Measurements from ENCODE around the gene RAB24. TPM values are rescaled to one million over a fixed set of nuclear protein-coding genes. Genes with fewer than 3 reads are reported as not detected.

The RAB24 gene
- polyA plus RNA-seq, 1 experiment, result 54.7 TPM

- Histone ChIP-seq H3K36me3 (ENCODE audit: control insufficient read depth, insufficient read depth, low read length) (peaks cover 29% of the 10 kb centered on the region), H3K4me3 (ENCODE audit: low read depth, low read length) (no peak overlapping the region), H3K27me3 (ENCODE audit: control insufficient read depth, insufficient read depth, low read length) (no peaks in the 10 kb centered on the region)
- no peak for DNase-seq (ENCODE audit: low read depth)
- POLR2A ChIA-PET, result no interaction called here
- no peak for TF ChIP-seq CTCF (IDR thresholded peaks at IDR 0.05; ENCODE audit: insufficient read depth, low read depth, low read length)
- CTCF ChIA-PET, result interaction anchor here (0.7 to 3.3 kb wide), 7 partner anchors 8 to 184 kb away, joined by 3 to 13 read pairs (median 4); no protein-coding TSS in a partner anchor
These were observed 8.9 kb downstream of the RAB24 start for GRCh38 chr5:177294632-177295031.

- peaks cover 29% of the 10 kb centered on the region for H3K36me3 ChIP-seq (ENCODE audit: control insufficient read depth, insufficient read depth, low read length)
- POLR2A ChIA-PET, result no interaction called here
- CTCF ChIA-PET, result interaction anchor here (0.8 to 3.3 kb wide), 7 partner anchors 8 to 183 kb away, joined by 3 to 13 read pairs (median 4); no protein-coding TSS in a partner anchor
These were observed 9.5 kb downstream of the RAB24 start for GRCh38 chr5:177293819-177294581.

GRCh38 chr5:177291735-177292134, 11.8 kb downstream of the RAB24 start:
- POLR2A ChIA-PET, result no interaction called here
- peaks cover 31% of the 10 kb centered on the region for H3K36me3 ChIP-seq (ENCODE audit: control insufficient read depth, insufficient read depth, low read length)

More at GRCh38 chr5:177293819-177294581, 9.5 kb downstream of the RAB24 start:
- TF ChIP-seq CTCF (IDR thresholded peaks at IDR 0.05; ENCODE audit: insufficient read depth, low read depth, low read length), result no peak
- Histone ChIP-seq H3K27me3 (ENCODE audit: control insufficient read depth, insufficient read depth, low read length) (no peaks in the 10 kb centered on the region), H3K4me3 (ENCODE audit: low read depth, low read length) (no peak overlapping the region)
- no peak for DNase-seq (ENCODE audit: low read depth)

GRCh38 chr5:177290816-177291596, 12.5 kb downstream of the RAB24 start:
- no peak for DNase-seq (ENCODE audit: low read depth)
- ChIA-PET CTCF (interaction anchor here (0.6 to 1.1 kb wide), 2 partner anchors 176 to 891 kb away, joined by 3 to 4 read pairs; no protein-coding TSS in a partner anchor), POLR2A (no interaction called here)
- no peak for TF ChIP-seq CTCF (IDR thresholded peaks at IDR 0.05; ENCODE audit: insufficient read depth, low read depth, low read length)
- Histone ChIP-seq H3K27me3 (ENCODE audit: control insufficient read depth, insufficient read depth, low read length) (no peaks in the 10 kb centered on the region), H3K36me3 (ENCODE audit: control insufficient read depth, insufficient read depth, low read length) (peaks cover 28% of the 10 kb centered on the region), H3K4me3 (ENCODE audit: low read depth, low read length) (no peak overlapping the region)

More at GRCh38 chr5:177291735-177292134, 11.8 kb downstream of the RAB24 start:
- no peak overlapping the region for H3K4me3 ChIP-seq (ENCODE audit: low read depth, low read length)
- no peak for DNase-seq (ENCODE audit: low read depth)
- H3K27me3 ChIP-seq (ENCODE audit: control insufficient read depth, insufficient read depth, low read length), result no peaks in the 10 kb centered on the region
- no peak for TF ChIP-seq CTCF (IDR thresholded peaks at IDR 0.05; ENCODE audit: insufficient read depth, low read depth, low read length)
- CTCF ChIA-PET, result interaction anchor here (1.1 kb wide), 1 partner anchor 177 kb away, joined by 4 read pairs; no protein-coding TSS in a partner anchor

- peaks cover 15% of the 10 kb centered on the region for H3K36me3 ChIP-seq (ENCODE audit: control insufficient read depth, insufficient read depth, low read length)
- no peak for TF ChIP-seq CTCF (IDR thresholded peaks at IDR 0.05; ENCODE audit: insufficient read depth, low read depth, low read length)
- H3K4me3 ChIP-seq (ENCODE audit: low read depth, low read length), result no peak overlapping the region
- DNase-seq (ENCODE audit: low read depth), result no peak
- ChIA-PET POLR2A (no interaction called here), CTCF (interaction anchor here (0.5 to 1.5 kb wide), 4 partner anchors 10 to 174 kb away, joined by 3 to 5 read pairs (median 4); no protein-coding TSS in a partner anchor)
- H3K27me3 ChIP-seq (ENCODE audit: control insufficient read depth, insufficient read depth, low read length), result no peaks in the 10 kb centered on the region
These were observed 15.3 kb downstream of the RAB24 start for GRCh38 chr5:177288191-177288590.
